Neural crest cell (in vitro differentiated cells): ENCODE data around the gene WNK1. TPM values are rescaled to one million over a fixed set of nuclear protein-coding genes. Genes with fewer than 3 reads are reported as not detected.

Experiments
- DNase-seq: peaks from one replicate; pipeline ENCODE4 v3.0.0; 2021; ENCODE audit warnings: low read depth, mixed read lengths, low spot score
- H3K27ac Mint-ChIP-seq: one replicate; pipeline ENCODE4 v1.8.0; 2021; ENCODE audit warnings: mild to moderate bottlenecking, mixed read lengths; ENCODE audit not compliant: unreplicated experiment
- H3K27me3 Mint-ChIP-seq: 2 replicates; pipeline ENCODE4 v1.8.0; 2021; ENCODE audit warnings: low read depth, mild to moderate bottlenecking, mixed read lengths
- H3K36me3 Mint-ChIP-seq: 2 replicates; pipeline ENCODE4 v1.8.0; 2021; ENCODE audit warnings: low read depth, mild to moderate bottlenecking, mixed read lengths
- H3K4me1 Mint-ChIP-seq: 2 replicates; pipeline ENCODE4 v1.8.0; 2021; ENCODE audit warnings: mixed read lengths
- H3K4me3 Mint-ChIP-seq: one replicate; pipeline ENCODE4 v1.8.0; 2021; ENCODE audit warnings: mild to moderate bottlenecking, mixed read lengths
- H3K9me3 Mint-ChIP-seq: 2 replicates; pipeline ENCODE4 v1.8.0; 2021; ENCODE audit warnings: mixed read lengths
- CTCF ChIP-seq: fragments of 200-600 bp; sonication (generic); conservative IDR thresholded peaks from 2 replicates; pipeline ENCODE4 v1.5.0; 2021; ENCODE audit warnings: antibody characterized with exemption, mild to moderate bottlenecking
- total RNA-seq: library from RNA; stranded (reverse); gene quantifications from 2 replicates; pipeline ENCODE4 v1.2.1, GENCODE V29; 2021

Gene WNK1
- total RNA-seq, 1 donor from 2014 or later: 155 TPM

GRCh38 chr12:777550-778047 is 25.2 kb downstream of the WNK1 start:
- Mint-ChIP-seq H3K27ac (no peak overlapping the region), H3K4me3 (no peak overlapping the region), H3K9me3 (no peaks in the 10 kb centered on the region), H3K36me3 (no peaks in the 10 kb centered on the region), H3K27me3 (no peaks in the 10 kb centered on the region), H3K4me1 (peaks cover 51% of the 10 kb centered on the region)
- TF ChIP-seq CTCF: no peak
- no peak for DNase-seq

GRCh38 chr12:778615-779014 is 26.2 kb downstream of the WNK1 start:
- no peak for TF ChIP-seq CTCF
- H3K27ac Mint-ChIP-seq: no peak overlapping the region
- DNase-seq: no peak

GRCh38 chr12:779745-780734 is 27.7 kb downstream of the WNK1 start:
- no peak for TF ChIP-seq CTCF
- DNase-seq: no peak
- H3K4me1 Mint-ChIP-seq: peaks cover 47% of the 10 kb centered on the region
- no peak overlapping the region for H3K4me3 Mint-ChIP-seq
- H3K27me3 Mint-ChIP-seq: no peaks in the 10 kb centered on the region
- no peaks in the 10 kb centered on the region for H3K36me3 Mint-ChIP-seq
- no peaks in the 10 kb centered on the region for H3K9me3 Mint-ChIP-seq
- no peak overlapping the region for H3K27ac Mint-ChIP-seq

More at GRCh38 chr12:778615-779014, 26.2 kb downstream of the WNK1 start:
- no peak overlapping the region for H3K4me3 Mint-ChIP-seq
- H3K9me3 Mint-ChIP-seq: no peaks in the 10 kb centered on the region
- H3K36me3 Mint-ChIP-seq: no peaks in the 10 kb centered on the region
- peaks cover 48% of the 10 kb centered on the region for H3K4me1 Mint-ChIP-seq
- H3K27me3 Mint-ChIP-seq: no peaks in the 10 kb centered on the region

GRCh38 chr12:780750-781379 is 28.5 kb downstream of the WNK1 start:
- H3K27ac Mint-ChIP-seq: no peak overlapping the region

More at GRCh38 chr12:780750-781379, 28.5 kb downstream of the WNK1 start:
- Mint-ChIP-seq H3K4me3 (no peak overlapping the region), H3K4me1 (peaks cover 49% of the 10 kb centered on the region), H3K36me3 (no peaks in the 10 kb centered on the region), H3K27me3 (no peaks in the 10 kb centered on the region), H3K9me3 (no peaks in the 10 kb centered on the region)
- TF ChIP-seq CTCF: no peak
- DNase-seq: no peak
